Testis (tissue), 5 donors: Measurements from ENCODE around the gene TCF21. TPM values are rescaled to one million over a fixed set of nuclear protein-coding genes. Genes with fewer than 3 reads are reported as not detected.

Experiments
- DNase-seq: peaks from one replicate; pipeline ENCODE4 v3.0.0-alpha.2; 2019
- H3K27ac ChIP-seq, 2 donors: fragments of 200-600 bp; sonication (generic); one replicate each; pipeline ENCODE4 v1.5.1; 2019
- H3K27me3 ChIP-seq: fragments of 200-600 bp; sonication (generic); one replicate; pipeline ENCODE4 v1.5.1; 2019
- H3K36me3 ChIP-seq: fragments of 200-600 bp; sonication (generic); one replicate; pipeline ENCODE4 v1.5.1; 2017; ENCODE audit warnings: low read depth; ENCODE audit errors: missing control alignments
- H3K4me1 ChIP-seq: fragments of 200-600 bp; sonication (generic); one replicate; pipeline ENCODE4 v1.5.1; 2019
- H3K4me3 ChIP-seq, 2 donors: fragments of 200-600 bp; sonication (generic); one replicate each; pipeline ENCODE4 v1.5.1; 2017 to 2019
- H3K9me3 ChIP-seq: fragments of 200-600 bp; sonication (generic); one replicate; pipeline ENCODE4 v1.5.1; 2017
- POLR2A ChIP-seq: fragments of 450-650 bp; IDR thresholded peaks from one replicate; pipeline ENCODE4 v1.6.1; 2017; ENCODE audit warnings: antibody characterized with exemption, mild to moderate bottlenecking, moderate library complexity
- WGBS, 2 donors: methylation state at CpG; one replicate each; pipeline ENCODE4 v1.1.5; 2018; 5-methylcytosine and 5-hydroxymethylcytosine counted together
- intact Hi-C: fragments of 100-400 bp; cut with DNase I; formaldehyde crosslinking; loops from one replicate; pipeline ENCODE4 v1.15.1; 2023; ENCODE audit warnings: low total_unique reads
- long read RNA-seq, 2 donors: transcript quantifications; one replicate each; lab custom pipeline, GENCODE V29; 2026
- polyA plus RNA-seq: library from polyadenylated mRNA; stranded (reverse); fragments of 350-450 nt; fragmentation: Illumina TruSeq; extraction: RNeasy Lipid Tissue Mini Kit (QIAGEN cat#74804); gene quantifications from one replicate; pipeline ENCODE4 v1.2.3, GENCODE V29; 2014; ENCODE audit warnings: low read depth, low replicate concordance; ENCODE audit not compliant: insufficient read depth
- total RNA-seq, 2 donors: library from RNA; depleted of rRNA; stranded (reverse); fragments of >200 nt; gene quantifications; one replicate each; pipeline ENCODE4 v1.2.3, GENCODE V29; 2016
- TF ChIP-seq, protein P1 (sequence below), 3 experiments: fragments of 450-650 bp in 2 of 3; fragments of 200-600 bp in 1 of 3; sonication (generic) in 1 of 3; IDR thresholded peaks; one replicate each; pipeline ENCODE4 v1.5.1; 2016 to 2019; ENCODE audit warnings: antibody characterized with exemption in 3 of 3, mild to moderate bottlenecking in 2 of 3, moderate library complexity in 1 of 3

Gene TCF21
- total RNA-seq (1 to 10 TPM; 2.8 to 4.8 TPM), polyA plus RNA-seq (3.7 TPM)
- long read RNA-seq, donor 1, full-length matches to known transcripts: 30 of 30 reads
- long read RNA-seq, donor 1, partial matches to known transcripts: 0 of 30 reads
- long read RNA-seq, donor 1, other reads (novel, unspliced or antisense): 0 of 30 reads
- long read RNA-seq, donor 2, full-length matches to known transcripts: 20 of 30 reads
- long read RNA-seq, donor 2, partial matches to known transcripts: 10 of 30 reads
- long read RNA-seq, donor 2, other reads (novel, unspliced or antisense): 0 of 30 reads

DNA sequence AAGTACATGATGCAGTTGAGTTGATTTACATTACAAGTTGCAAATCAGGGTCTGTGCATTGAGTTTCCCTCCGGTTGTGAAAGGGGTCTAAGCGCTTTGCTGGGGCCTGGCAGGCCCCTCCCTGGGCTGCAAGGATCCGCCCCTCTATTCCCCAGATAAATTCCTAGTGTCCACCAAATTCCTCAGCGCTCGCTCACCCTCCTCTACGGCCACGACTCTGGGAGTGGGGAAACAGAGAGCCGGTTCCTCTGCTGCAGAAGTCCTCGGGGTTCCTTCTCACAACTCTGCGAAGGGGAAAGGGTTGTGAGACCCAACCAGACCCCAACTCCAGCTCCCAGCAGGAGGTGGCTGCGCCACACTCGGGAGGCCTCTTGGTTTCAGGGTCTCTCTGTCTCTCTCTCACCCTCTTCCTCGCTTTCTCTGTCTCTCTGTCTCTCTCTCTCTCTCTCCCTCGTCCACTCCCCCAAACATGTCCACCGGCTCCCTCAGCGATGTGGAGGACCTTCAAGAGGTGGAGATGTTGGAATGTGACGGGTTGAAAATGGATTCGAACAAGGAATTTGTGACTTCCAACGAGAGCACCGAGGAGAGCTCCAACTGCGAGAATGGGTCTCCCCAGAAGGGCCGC lies at the start of gene TCF21:
Gene TCF21, plus strand, starts transcription at position 185 of the 628 bp plus-strand sequence. Its CDS starts 285 bp downstream, at position 470.
- no peaks in the 10 kb centered on the region for H3K9me3 ChIP-seq
- TF ChIP-seq, protein P1, sequence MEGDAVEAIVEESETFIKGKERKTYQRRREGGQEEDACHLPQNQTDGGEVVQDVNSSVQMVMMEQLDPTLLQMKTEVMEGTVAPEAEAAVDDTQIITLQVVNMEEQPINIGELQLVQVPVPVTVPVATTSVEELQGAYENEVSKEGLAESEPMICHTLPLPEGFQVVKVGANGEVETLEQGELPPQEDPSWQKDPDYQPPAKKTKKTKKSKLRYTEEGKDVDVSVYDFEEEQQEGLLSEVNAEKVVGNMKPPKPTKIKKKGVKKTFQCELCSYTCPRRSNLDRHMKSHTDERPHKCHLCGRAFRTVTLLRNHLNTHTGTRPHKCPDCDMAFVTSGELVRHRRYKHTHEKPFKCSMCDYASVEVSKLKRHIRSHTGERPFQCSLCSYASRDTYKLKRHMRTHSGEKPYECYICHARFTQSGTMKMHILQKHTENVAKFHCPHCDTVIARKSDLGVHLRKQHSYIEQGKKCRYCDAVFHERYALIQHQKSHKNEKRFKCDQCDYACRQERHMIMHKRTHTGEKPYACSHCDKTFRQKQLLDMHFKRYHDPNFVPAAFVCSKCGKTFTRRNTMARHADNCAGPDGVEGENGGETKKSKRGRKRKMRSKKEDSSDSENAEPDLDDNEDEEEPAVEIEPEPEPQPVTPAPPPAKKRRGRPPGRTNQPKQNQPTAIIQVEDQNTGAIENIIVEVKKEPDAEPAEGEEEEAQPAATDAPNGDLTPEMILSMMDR (IDR thresholded peaks at IDR 0.05): no peak
- TF ChIP-seq POLR2A: no peak
- peaks cover 4% of the 10 kb centered on the region for H3K4me1 ChIP-seq
- DNase-seq: peak; percentile 60
- intact Hi-C loops: no loop called here
- H3K4me3 ChIP-seq: peak within 1 kb of the TSS; percentile 57 to 78
- no peaks in the 10 kb centered on the region for H3K27me3 ChIP-seq
- H3K36me3 ChIP-seq: no peaks in the 10 kb centered on the region
- 11 to 12% methylated on average over 19 to 22 of the region's 22 CpGs for WGBS, 2 donors
- H3K27ac ChIP-seq: peak within 1 kb of the TSS; percentile 91 to 93

DNA sequence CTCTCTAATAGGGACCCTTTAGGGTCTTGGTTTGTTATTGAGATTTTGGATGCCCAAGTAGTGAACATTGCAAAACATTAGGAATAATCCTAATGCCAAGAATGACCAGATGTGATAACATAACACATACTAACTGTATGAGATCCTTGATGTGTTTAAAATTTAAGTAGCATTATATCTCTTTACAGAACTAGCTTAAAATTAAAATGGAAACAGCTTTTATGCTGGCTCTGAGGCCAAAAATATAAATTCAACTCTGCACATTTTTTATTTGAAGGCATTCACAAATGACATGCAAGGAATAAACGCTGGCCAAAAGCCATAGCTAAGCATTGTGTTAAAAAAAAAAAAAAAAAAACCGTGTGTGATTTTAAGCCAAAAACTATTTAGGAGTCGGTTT lies 47.7 kb upstream of the TCF21 start:
- Histone ChIP-seq H3K27ac (no peak overlapping the region), H3K36me3 (no peaks in the 10 kb centered on the region), H3K9me3 (no peaks in the 10 kb centered on the region), H3K4me1 (no peaks in the 10 kb centered on the region), H3K27me3 (no peaks in the 10 kb centered on the region), H3K4me3 (no peak overlapping the region)
- DNase-seq: no peak
- WGBS, 2 donors: 48 to 58% methylated on average over 3 of the region's 3 CpGs
- intact Hi-C loops: no loop called here
- no peak for TF ChIP-seq POLR2A
- TF ChIP-seq, protein P1 (IDR thresholded peaks at IDR 0.05): no peak

DNA sequence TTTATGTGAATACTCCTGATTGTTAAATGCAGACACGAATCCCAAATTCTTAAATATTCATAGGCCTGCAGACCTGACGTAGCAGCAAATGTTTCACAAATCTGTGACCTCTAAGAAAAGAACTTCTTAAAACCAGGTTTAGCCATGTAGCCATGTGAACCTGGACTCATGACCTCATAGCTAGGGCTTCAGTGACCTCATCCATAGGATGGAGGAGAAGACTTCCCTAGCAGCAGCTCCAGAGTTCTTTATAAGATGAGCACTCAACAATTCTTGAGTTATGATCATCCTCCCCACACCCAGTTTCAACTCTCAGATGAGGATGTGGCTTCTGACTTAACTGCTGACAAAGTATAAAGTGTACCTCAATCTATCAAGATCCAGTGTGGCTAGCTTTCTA lies 45.8 kb upstream of the TCF21 start:
- Histone ChIP-seq H3K27me3 (no peaks in the 10 kb centered on the region), H3K9me3 (no peaks in the 10 kb centered on the region), H3K4me3 (no peak overlapping the region), H3K36me3 (no peaks in the 10 kb centered on the region), H3K27ac (no peak overlapping the region), H3K4me1 (no peaks in the 10 kb centered on the region)
- intact Hi-C loops: no loop called here
- TF ChIP-seq, protein P1 (IDR thresholded peaks at IDR 0.05): no peak
- no peak for TF ChIP-seq POLR2A
- no peak for DNase-seq
- WGBS, 2 donors: 92 to 94% methylated on average over 2 of the region's 2 CpGs

DNA sequence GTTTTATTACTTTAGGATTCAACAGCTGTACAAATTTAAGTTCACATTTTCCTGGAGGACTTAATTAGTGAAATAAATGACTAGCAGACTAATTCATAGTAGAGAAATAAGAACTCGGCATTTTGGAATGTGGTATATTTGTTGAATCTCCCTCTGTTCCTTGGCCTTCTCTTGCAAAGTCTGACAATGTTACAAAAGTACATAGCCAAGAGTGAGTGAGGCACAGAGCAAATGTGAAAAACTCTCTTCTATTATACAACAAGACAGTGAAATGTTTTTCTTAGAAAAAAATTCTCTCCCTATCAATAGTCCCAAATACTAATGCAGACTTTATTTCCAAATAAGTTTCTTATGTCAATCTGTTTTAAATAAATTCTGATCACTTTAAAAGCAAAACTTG lies 44.2 kb upstream of the TCF21 start:
- Histone ChIP-seq H3K9me3 (no peaks in the 10 kb centered on the region), H3K27me3 (no peaks in the 10 kb centered on the region), H3K27ac (peak overlapping the region in 1 of 2 donors; percentile 31), H3K36me3 (no peaks in the 10 kb centered on the region), H3K4me1 (no peaks in the 10 kb centered on the region), H3K4me3 (no peak overlapping the region)
- no peak for DNase-seq
- 33 to 48% methylated on average over 1 of the region's 1 CpG for WGBS, 2 donors
- TF ChIP-seq POLR2A: no peak
- TF ChIP-seq, protein P1 (IDR thresholded peaks at IDR 0.05): no peak
- intact Hi-C loops: no loop called here
